Skin epidermis (tissue), 12 donors: ENCODE results near the gene NHS.

Experiments used
- H3K27ac ChIP-seq, 21 experiments: fragments of 200-600 bp; sonication (generic) in 11 of 21; one replicate each; pipeline ENCODE4 v1.5.0; 2020; ENCODE audit warnings: mild to moderate bottlenecking in 3 of 21, inconsistent platforms in 2 of 21, moderate library complexity in 2 of 21
- H3K4me3 ChIP-seq, 7 experiments: fragments of 200-600 bp; sonication (generic) in 2 of 7; one replicate each; pipeline ENCODE4 v1.5.0; 2020; ENCODE audit warnings: inconsistent platforms in 2 of 7, mild to moderate bottlenecking in 2 of 7, moderate library complexity in 1 of 7

NHS gene

DNA sequence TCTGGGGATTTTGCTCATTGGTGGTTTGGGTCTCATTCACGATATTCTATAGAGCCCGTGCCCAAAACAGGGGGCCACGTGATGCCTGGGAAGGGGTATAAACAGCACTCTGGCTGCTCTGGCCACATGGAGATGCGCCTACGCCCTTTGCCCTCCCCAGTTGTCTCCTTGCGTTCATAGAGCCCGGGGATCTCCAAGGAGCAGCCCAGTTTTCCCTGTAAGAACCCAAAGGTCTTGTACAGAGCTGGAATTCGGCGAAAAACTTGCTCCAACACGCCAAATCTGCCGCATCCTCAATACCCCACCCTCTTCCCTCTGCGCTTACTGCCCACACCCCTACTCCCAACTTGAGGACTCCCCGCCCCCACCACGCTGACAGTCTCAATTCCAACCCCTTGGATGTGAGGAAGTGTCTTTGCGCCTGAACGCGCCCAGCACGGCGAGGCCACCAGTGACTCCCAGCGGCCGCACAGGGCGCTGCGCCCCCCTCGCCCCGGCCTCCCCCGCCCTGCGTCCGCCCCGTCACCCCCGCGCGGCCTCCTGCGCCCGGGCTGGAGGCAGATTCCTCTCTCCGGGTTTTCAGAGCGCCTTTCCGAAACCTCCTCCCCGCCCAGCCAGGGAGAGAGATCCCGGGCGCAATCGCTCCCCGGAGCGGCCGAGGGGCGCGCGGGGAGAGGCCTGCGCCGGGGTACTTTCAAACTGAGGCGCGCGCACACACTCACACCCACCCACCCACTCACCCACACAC lies at the start of gene NHS:
NHS (plus strand) TSS at position 582 of the 748 bp plus-strand sequence. CDS start 558 bp downstream, outside the sequence.
- Histone ChIP-seq H3K4me3 (peak within 1 kb of the TSS; percentile 37 to 54 (median 44)), H3K27ac (peak within 1 kb of the TSS in 16 of 21 experiments; percentile 3 to 73 (median 44))

DNA sequence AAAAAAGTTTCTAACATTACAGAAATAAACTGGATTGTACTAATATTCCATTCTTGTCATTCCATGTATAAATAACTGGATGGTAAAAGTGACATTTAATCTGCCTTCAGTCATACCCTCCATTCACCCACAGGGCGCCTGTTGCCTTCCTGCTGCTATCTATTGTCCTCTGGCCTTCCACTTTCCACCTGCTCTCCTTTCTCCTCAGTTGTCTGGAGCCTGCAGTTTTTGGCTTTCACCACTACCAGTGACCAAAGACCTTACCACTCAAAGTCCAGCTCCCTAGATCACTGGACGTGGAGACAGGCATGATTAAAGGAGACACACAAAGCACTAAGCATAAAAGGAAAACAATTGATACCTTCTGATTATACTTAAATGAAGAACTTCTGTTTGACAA lies 46.2 kb upstream of the NHS start:
- Histone ChIP-seq H3K27ac (no peak overlapping the region), H3K4me3 (no peak overlapping the region)

DNA sequence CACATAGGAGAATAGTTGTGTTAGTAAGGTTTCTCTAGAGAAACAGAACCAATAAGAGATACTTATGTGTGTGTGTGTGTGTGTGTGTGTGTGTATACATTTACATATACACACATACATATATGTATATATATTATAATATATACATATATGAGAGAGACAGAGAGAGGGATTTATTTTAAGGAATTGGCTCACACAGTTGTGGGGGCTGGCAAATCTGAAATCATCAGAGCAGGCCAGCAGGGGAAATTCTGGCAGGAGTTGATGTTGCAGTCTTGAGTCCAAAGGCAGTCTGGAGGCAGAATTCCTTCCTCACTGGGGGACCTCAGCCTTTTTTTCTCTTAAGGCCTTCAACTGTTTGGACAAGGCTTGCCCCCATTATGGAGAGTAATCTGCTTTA lies 38.6 kb upstream of the NHS start:
- Histone ChIP-seq H3K27ac (no peak overlapping the region), H3K4me3 (no peak overlapping the region)

DNA sequence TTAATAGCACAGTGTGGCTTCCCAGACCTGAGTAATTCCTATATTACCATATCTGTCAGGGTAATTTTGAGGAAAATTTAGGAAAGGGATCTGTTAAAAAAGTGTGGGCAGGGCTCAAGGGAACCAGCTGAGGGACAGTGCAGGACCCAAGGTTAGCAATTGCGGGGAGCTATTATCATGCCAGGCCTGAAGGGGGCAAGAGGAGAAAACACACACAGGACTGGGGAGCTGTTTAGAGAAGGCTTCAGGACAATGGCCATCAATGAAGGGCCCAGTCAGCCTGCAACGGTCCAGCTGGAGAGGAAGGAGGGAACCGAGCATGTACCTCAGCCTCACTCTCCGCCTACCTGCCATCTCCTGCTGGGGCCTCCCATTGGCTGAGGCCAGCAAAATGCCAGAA lies 19.0 kb upstream of the NHS start:
- H3K4me3 ChIP-seq, result no peak overlapping the region
- no peak overlapping the region for H3K27ac ChIP-seq

DNA sequence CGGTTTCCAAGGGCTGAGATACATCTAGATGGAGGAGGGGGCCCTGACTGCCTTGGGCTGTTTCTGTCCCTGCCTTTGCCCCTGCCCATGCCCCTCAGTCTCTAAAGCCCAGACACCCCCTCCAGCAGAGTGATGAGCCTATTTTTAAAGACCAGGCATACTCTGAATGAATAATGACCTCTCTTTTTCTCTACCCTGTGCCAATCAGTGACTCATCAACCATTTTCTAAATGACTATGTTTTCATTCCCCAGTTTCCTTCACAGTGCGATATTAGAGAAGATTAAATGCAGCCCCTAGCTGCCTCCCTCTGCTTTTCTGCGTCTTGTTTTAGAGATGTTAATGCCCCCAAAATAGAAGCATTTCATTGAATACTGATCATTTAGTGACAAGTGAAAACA lies 15.5 kb upstream of the NHS start:
- H3K27ac ChIP-seq, result no peak overlapping the region
- no peak overlapping the region for H3K4me3 ChIP-seq

DNA sequence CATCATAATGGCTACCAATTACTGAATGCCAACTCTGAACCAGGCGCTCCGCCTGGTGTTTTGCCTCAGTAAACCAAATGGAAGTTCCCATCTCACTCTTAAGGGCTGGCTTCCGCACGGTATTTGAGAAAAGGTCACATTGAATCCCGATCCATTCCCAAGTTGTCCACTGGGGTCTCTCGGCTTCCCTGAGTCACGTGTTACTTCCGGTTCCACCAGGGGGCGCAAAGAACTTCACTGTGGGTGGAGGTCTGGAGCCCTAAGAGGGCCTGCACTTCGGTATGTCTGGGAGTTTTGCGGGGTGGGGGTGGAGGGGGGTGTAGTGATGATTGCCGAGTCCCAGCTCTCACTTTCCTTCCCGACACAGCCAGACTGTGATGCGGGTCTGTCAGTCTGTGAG lies 13.4 kb upstream of the NHS start:
- Histone ChIP-seq H3K4me3 (no peak overlapping the region), H3K27ac (no peak overlapping the region)

DNA sequence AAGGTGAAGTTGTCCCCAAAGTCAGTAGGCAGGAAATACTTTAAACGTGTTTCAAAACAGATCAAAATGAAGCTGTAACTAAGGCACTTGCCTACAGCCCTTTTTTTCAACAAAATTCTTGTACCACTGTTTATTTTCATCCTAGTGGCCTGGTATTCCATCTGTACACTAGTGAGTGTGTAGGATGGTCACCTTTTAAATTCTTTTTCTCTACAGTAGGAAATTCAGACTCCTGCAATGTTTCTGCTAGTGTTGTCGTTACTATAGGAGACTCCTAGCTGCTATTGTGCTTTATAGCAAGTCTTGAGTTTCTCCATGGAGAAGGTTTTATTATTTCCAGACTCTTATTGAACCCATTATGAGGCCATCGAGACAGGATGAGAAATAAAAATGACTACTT lies 7.0 kb upstream of the NHS start:
- H3K4me3 ChIP-seq, result no peak overlapping the region
- H3K27ac ChIP-seq, result no peak overlapping the region

DNA sequence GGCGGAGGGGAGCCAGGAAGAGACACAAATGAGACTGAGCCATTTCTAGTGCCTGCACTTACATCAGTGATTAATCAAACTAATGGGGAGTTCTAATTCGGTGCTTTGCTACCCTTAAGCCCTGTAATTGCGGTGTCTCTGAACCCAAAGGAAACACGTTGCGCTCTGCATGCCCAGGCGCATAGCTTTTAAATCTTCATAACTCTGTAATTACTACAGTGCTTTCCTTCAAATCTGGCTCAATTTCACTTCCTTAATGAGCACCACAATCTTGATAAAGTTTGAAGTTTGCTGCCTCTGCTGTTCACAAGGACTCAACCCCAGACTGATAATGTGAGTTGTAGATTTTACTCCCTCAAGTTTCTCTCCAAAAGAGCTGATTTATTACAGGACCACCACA lies 5.7 kb upstream of the NHS start:
- no peak overlapping the region for H3K27ac ChIP-seq

DNA sequence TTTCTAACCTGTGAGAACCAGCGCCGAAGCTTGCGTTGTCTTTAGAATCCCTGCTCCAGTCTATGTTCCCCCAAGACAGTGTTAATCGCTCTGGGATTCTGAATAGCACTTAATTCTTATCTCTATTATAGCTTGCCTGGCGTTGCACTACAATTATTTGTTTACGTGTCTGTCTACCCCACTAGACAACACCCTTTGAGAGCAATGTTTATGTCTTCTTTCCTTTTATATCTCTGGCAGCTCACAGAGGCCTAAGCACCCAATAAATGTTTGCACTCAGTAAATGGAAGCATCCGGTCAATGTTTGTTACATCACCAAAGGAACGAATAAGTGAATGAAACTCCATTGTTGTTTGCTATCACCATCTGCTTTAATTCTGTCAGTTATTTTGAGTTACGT lies 4.8 kb upstream of the NHS start:
- Histone ChIP-seq H3K4me3 (no peak overlapping the region), H3K27ac (no peak overlapping the region)

More for the DNA sequence above, 5.7 kb upstream of the NHS start:
- H3K4me3 ChIP-seq, result no peak overlapping the region

DNA sequence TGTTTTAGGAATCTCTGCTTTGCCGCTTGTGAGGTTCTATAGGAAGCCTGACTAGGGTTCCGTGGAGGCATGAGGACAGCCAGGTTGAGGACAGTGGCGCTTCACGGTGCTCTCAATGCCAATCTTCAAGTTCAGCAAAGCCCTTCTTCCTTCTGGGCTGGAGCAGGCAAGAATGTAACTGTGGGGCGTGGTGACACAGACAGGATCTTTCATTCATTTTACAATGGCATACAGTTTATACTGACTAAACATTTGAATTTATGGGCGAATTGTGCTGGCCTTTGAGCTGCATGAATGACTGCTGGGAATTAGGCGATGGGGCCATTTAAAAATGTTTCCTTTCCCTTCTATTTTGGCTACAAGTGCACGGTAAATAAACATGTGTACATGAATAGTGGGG lies 2.9 kb upstream of the NHS start:
- H3K4me3 ChIP-seq, result no peak overlapping the region
- H3K27ac ChIP-seq, result no peak overlapping the region

DNA sequence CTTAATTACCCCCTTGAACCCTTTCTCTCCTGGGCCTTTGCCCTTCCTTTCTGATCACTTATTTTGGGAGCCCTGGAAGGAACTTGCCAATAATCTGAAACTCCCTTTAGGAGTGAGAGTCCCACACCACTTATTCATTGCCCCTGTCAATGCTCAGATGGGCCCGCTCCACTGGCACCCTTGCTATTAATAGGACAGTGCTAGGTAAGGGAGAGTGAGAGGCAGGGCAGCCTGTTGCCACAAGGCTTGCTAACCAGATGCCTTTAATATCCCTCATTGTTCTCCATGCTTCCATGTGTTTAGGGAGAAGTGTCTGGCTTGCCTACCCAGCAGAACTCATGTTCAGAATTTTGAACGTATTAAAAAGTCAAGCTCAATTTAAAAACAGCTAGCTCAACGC lies 1.7 kb upstream of the NHS start:
- H3K4me3 ChIP-seq, result no peak overlapping the region
- H3K27ac ChIP-seq, result no peak overlapping the region

DNA sequence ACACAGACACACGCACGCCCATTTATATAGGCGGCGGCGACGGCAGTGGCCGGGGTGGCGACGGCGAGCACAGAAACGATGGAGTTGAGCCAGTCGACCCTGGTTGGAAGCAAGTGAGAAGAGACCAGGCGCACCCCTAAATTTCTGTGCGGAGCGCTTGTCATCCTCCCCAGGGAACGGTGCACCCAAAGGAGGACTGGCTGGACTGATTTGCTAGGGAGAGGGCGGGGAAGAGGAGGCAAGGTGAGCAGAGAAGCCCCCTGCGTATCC lies 302 bp downstream of the NHS start:
- peak overlapping the region in 13 of 21 experiments; percentile 3 to 73 (median 54) for H3K27ac ChIP-seq
- H3K4me3 ChIP-seq, result peak overlapping the region; percentile 37 to 54 (median 44)

DNA sequence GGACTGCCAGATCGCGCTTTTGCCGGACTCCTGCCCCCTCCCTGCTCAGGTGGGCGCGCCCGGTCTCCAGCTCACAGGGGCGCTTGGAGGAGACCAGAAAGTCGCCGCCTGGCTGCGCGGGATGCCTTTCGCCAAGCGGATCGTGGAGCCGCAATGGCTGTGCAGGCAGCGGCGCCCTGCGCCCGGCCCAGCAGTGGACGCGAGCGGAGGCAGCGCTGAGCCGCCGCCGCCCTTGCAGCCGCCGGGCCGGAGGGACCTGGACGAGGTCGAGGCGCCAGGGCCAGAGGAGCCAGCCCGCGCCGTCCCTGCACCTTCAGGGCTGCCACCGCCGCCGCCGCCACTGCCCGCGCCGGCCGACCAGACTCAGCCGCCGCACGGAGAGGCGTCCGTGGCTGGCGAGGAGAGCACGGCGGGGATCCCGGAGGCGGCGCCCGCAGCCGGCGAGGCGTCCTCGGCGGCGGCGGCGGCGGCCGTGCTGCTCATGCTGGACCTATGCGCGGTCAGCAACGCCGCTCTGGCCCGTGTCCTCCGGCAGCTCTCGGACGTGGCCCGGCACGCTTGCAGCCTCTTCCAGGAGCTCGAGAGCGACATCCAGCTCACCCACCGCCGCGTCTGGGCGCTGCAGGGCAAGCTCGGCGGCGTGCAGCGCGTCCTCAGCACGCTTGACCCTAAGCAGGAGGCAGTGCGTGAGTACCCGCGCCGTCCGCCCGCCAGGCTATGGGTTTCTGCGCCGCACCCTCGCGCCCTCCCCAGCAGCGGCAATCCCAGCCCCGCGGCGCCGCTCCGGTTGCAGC lies 834 bp downstream of the NHS start:
- Histone ChIP-seq H3K4me3 (peak overlapping the region; percentile 37 to 54 (median 44)), H3K27ac (peak overlapping the region in 14 of 21 experiments; percentile 3 to 73 (median 48))

DNA sequence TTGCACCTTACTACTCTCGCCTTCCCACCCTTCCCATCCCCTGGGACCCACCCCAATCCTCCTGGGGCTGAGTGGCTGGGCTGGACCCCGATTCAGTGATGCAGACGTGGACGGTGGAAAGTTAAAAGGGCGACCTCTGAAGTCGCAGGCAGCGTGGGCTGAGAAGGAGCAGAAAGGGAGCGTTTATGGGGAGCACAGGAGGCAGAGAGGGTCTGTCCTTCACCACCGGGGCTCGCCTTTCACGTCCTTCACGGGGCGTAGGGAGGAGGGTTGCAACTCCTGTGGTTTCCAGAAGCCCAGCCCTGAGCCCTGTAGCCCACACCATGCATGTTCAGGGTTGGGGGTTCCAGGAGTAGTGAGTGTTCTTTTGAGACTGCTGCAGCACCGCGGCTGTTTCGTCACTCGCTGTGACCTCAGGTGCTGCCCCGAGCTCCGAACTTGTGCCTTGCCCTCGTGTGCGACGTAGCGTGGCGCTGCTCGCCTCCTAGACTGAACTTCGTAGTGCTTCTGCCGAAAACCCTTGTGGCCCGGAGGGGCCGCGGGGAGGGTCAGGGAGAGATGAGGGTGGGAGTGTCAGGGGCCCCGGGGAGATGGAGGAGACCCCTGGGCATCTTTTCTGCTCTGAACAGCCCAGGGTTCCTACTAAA lies 1.6 kb downstream of the NHS start:
- Histone ChIP-seq H3K4me3 (peak overlapping the region; percentile 37 to 54 (median 44)), H3K27ac (peak overlapping the region in 10 of 21 experiments; percentile 3 to 73 (median 52))

DNA sequence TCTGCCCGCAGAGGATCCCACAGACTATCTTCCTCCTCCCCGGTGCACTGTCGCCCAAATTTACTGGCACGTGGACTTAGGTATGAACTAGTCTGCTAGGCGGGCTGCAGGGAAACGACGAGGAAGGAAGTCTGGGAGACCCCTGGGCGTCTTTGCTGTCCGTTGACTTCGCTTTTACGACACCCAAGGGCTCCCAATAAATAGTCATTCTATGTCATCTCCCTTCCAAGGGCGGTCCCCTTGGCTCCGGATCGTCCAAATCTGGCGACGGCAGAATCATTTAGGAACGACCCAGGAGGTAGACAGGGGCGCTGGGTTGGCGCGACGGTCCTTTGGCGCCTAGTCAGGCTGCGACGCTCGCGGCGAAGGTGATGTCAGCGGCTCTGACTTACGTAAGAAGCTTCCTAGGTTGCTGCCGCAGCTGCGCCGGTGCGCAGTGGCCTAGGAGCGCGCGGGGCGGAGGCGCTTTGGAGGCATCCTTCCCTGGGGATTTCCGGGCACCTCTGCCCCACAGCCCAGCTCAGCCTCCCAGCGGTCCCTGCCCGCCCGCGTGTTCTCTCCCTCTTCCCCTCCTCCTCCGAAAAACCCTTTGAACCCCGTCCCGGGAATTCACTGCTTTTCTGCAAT lies 2.2 kb downstream of the NHS start:
- Histone ChIP-seq H3K4me3 (peak overlapping the region; percentile 37 to 54 (median 44)), H3K27ac (peak overlapping the region in 4 of 21 experiments; percentile 15 to 69 (median 45))

DNA sequence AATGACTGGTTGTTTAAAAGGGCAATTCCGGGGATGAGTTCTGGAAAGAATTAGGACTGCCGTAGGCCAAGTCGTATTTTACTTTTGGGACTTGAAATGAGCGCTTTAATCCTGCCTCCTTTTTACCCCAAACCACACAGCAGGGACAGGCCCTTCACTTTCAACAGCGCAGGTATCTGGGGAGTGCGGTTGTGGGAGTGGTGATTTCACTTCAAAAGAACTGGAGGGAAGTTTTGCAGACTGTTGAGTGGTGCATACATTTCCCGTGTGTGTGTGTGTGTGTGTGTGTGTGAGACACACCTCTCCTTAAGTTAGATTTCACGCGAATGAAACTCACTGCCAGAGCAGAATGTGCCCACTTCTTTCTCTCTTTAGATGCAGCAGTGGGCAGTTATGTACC lies 2.8 kb downstream of the NHS start:
- Histone ChIP-seq H3K4me3 (peak overlapping the region in 4 of 7 experiments; percentile 44 to 54 (median 46)), H3K27ac (peak overlapping the region in 2 of 21 experiments; percentile 28 to 69)

DNA sequence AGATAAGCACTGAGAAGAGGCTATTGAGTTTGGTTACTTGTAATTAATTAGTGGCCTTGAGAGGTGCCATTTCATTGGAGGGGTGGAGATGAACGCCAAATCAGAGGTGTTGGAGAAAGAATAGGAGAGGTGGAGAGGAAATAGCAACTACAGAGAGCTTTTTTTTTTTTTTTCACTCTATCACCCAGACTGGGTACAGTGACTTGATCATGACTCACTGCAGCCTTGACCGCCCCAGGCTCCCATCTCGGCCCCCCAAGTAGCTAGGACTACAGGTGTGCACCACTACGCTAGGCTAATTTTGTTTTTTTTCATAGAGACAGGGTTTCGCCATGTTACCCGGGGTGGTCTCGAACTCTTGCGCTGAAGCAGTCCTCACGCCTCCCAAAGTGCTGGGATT lies 5.2 kb downstream of the NHS start:
- H3K27ac ChIP-seq, result no peak overlapping the region
- no peak overlapping the region for H3K4me3 ChIP-seq

DNA sequence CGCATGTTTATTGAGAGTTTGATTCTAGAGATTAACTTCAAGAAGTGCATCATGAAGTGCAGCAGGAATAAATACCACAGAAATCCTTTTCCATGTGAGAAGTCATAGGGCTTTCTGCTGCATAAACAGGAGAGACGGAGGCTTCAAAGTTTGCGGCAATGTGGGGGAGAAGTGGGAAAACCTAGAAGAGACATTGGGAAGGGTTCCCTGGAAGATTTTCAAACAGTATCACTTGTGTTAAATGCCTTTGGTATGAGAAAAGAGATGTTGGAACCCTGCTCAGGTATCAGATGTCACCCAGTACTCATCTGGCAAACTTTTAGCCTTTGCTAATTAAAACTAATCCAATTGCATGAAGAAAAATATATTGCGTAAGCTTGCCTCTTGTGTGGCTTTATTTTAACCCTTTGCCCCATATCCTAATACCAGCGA lies 15.4 kb downstream of the NHS start:
- H3K4me3 ChIP-seq, result no peak overlapping the region
- no peak overlapping the region for H3K27ac ChIP-seq

DNA sequence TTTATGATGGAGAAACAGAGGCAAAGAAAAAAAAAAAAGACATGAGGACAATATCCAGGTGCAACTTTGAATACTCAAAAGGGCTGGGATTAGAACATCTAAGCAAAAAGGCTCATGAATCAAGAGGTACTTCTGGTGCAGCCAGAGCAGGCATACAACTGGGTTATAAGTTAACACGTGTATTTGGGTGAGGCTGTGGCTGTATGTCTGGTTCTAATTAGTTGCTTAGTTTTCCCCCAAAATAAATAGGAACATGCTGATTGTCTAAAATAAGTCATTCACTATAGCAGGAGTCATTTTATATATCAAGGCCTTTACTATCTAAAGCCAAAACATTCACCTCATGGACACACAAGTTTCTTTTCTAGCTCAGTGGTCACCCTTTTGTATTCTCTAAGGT lies 20.2 kb downstream of the NHS start:
- Histone ChIP-seq H3K27ac (no peak overlapping the region), H3K4me3 (no peak overlapping the region)

DNA sequence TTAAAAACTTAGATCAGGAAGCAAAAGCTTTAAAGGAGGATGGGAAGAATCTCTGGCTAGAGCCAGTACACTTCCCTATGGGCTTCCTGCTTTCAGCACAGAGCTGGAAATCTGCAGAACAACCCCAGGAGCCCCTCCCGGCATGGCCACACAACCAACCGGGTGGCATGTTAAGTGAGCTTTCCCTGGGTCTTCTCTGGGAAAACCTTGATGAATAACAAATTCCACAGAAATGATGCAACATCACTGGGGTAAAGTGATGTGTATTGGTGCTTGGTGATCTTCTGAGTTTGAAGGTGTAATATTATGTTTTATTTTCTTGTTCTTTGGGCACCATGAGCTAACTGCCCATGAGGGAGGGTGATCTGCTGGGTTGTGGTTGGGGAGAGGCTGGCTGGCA lies 22.1 kb downstream of the NHS start:
- H3K4me3 ChIP-seq, result no peak overlapping the region

More for the DNA sequence above, 22.1 kb downstream of the NHS start:
- H3K27ac ChIP-seq, result no peak overlapping the region
